G401 (cell line): ENCODE data around the gene NAA80. TPM values are rescaled to one million over a fixed set of nuclear protein-coding genes. Genes with fewer than 3 reads are reported as not detected.
A peak's percentile ranks its signal among the peaks of the same experiment; 100 is the strongest.
"Not testable (repeated sequence)": the region's sequence is repeated elsewhere in the genome, so short reads cannot be mapped to it uniquely, and the experiment has no call there.

Experiments used
- DNase-seq: peaks from one replicate; pipeline ENCODE4 v3.0.0-alpha.2; 2015; ENCODE audit warnings: low spot score
- in situ Hi-C: cut with HindIII; loops from 2 replicates; pipeline ENCODE4 v1.10.0; 2016; ENCODE audit warnings: low sequenced_read_pairs, mixed read lengths
- total RNA-seq: library from RNA; depleted of rRNA; stranded (reverse); fragments of >200 nt; shearing (Covaris generic); gene quantifications from 2 replicates; pipeline ENCODE4 v1.2.3, GENCODE V29; 2014

Gene NAA80
- total RNA-seq, 1 experiment from 2014 or later, result 16.0 TPM

DNA sequence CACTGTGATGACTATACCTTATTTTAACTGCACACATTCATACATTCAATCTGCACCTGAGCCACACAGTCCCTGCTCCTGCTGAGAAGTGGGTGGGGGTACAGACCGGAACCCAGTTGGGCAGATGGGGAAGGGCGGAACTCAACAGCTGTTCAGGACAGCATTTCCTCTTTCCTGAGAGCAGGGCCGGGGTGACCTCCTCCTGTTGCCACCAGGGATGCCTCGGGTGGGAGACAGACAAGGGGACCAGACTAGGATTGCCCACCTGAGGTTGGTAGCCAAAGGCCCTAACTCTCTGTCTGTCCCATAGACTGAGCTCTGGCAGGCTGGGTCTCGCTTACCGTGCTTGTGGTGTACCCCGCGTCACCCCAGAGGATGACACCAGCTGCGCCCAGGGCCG is 19.4 kb upstream of the NAA80 start:
- DNase-seq, result no peak

GRCh38 chr3:50318163-50318562 is 19.0 kb upstream of the NAA80 start:
- in situ Hi-C loops, result no loop called here
- no peak for DNase-seq

More for the DNA sequence above, 19.4 kb upstream of the NAA80 start:
- in situ Hi-C loops, result no loop called here

DNA sequence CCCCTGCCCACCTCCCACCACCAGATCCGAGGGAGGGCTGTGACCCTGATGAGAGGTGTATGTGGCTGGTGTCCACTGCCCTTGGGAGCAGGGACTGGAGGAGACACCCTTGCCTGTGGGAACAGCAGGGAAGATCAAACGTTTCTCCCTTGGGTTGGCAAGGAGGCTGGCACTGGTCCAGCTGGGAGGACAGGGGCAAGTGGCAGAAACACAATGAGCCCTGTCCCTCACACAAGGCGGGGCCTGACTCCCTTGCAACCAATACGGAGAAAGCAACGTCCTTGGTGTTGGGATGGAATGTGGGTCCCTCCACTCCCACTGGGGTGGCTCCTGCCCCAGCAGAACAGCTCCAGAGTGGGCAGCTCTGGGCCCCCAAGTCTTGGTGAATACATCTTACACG is 18.1 kb upstream of the NAA80 start:
- no peak for DNase-seq
- in situ Hi-C loops, result no loop called here

- in situ Hi-C loops, result no loop called here
- DNase-seq, result no peak
Measured at GRCh38 chr3:50316657-50317242, 17.5 kb upstream of the NAA80 start.

- DNase-seq, result no peak
- in situ Hi-C loops, result no loop called here
Measured at GRCh38 chr3:50314816-50315215, 15.6 kb upstream of the NAA80 start.

- DNase-seq, result no peak
- in situ Hi-C loops, result no loop called here
Measured at GRCh38 chr3:50314342-50314741, 15.1 kb upstream of the NAA80 start.

DNA sequence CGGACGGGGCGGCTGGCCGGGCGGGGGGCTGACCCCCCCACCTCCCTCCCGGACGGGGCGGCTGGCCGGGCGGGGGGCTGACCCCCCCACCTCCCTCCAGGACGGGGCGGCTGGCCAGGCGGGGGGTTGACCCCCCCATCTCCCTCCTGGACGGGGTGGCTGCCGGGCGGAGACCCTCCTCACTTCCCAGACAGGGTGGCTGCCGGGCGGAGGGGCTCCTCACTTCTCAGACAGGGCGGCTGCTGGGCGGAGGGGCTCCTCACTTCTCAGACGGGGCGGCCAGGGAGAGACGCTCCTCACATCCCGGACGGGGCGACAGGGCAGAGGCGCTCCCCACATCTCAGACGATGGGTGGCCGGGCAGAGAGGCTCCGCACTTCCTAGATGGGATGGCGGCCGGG is 12.8 kb upstream of the NAA80 start:
- in situ Hi-C loops, DNase-seq: not testable (repeated sequence)

DNA sequence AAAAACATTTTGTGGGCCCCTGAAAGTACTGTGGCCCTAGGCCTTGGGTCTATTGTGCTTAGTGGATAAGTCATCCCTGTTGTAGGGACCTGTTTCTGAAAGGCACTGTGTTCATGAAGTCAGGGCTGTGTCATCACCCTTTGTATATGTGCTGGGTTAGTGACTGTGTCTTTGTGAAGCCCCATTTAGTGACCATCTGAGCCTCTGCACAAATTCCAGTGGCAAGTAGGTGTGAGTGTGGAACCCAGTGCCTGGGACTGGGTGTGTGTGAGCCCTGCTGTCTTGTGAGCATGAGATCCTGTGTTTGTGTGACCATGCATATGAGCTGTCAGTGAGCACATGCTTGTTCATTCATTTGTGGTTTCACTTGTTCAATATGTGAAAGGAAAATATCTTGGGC is 5.4 kb upstream of the NAA80 start:
- DNase-seq, result no peak
- in situ Hi-C loops, result no loop called here

DNA sequence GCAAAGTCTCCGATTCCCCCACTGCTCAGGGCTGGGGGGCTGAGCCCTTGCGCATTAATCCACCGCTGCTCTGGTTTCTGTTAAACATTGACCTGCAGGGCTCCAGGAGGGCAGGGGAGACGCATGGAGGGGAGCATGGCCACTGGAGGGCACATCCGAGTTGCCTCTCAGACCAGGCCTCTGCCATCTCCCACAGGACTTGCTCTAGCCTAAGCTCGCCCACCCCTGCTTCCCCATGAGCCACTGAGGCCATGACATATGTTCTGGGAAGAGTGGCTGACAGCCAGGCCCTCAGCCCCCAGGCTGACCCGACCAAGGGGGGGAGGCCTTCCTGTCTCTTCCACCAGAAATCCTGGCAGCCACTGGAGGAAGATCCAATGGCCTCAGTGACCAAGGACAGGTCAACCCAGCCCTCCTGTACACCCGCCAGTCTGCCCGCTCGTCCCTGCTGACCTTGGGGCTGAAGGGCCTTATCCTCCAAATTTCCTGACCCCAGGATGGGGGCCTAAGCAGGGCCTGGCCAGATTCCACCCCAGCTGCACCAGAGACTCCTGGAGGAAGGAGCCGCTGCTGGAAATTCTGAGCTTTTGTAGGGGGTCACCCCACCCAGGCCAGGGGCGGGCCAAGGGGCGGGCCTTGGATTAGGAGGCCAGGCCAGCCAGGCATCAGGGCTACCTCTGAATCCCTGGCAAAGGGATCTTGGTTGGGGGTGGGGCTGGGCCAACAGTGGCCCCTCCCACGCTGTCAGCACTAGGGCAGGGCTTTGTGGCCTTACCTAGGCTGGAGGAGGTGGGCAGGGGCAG is 4.0 kb upstream of the NAA80 start, which contains the start of gene HYAL1:
Gene HYAL1 (minus strand): TSS at position 562 of the 803 bp plus-strand sequence. CDS start 618 bp downstream, outside the sequence.
- in situ Hi-C loops, result no loop called here
- DNase-seq, result peak; percentile 42

DNA sequence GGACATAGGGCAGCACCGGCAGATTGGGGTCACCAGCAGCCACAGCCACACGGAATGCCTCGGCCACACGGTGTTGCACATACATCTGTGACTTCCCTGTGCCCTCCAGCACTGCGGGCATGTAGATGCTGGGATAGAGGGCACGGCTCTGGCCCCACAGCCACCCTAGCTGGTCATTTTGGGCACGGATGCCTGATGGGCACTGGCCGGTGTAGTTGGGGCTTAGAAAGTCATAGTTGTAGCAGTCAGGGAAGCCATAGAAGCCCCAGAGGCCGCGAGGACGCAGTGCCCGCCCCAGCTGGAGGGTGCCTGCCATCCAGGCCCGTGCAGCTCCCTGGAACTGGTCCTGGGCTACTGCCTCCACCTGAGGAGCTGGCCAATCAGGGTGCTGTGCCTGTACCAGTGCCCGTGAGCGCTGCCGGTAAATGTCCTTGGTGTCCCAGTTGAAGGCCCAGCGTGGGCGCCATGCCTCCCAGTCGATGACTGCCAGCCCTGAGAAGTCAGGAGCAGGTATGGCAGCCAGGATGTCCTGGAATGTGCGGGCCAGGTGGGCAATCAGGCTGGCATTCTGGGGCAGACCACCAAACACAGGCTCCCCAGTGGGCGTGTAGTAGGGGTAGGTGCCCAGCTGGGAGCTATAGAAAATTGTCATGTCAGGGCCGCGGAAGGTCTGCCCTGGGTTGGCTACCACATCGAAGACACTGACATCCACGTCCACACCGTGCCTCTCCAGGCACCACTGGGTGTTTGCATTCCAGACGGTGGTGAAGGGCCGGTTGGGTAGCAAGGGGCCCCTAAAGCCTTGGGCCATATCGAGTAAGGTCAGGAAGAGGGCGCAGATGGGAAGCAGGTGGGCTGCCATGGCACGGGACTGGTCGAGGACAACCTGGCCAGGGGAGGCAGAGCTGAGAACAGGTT is 3.1 kb upstream of the NAA80 start:
- no peak for DNase-seq
- in situ Hi-C loops, result no loop called here

GRCh38 chr3:50300681-50301254 is 1.6 kb upstream of the NAA80 start:
- in situ Hi-C loops, result no loop called here
- no peak for DNase-seq

DNA sequence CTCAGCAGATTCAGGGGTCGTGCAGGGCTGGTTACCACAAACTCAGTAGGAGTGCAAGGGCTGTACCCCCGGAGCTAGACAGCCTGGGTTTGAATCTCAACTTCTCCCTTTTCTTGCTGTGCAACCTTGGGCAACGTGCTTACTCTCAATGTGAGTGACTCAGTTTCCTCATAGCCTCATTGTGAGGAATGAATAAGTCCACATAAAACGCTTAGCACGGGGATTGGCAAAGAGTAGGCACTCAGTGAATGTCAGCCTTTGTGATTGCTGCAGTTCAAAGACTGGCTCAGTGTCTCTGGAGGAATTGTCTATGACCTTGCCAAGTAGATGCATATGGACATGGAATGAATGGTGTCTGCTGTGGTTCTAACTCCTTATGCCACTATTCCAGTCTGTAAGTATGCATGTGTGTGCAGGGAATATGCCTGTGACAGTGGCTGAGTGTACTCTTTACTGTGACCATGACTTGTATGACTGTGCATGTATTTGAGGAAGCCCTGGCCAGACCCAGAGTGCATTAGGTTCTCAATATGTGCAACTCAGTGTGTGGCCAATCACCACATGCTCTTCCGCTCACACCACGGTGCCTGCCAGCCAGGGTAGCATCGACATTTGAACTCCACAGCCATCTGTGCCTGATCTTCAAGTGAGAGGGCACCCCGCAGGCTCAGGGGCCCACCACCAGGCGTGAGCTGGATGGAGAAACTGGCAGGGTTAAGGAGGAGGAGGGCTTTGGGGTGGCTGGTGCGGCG is 900 bp upstream of the NAA80 start:
- DNase-seq, result peak; percentile 68
- in situ Hi-C loops, result no loop called here

GRCh38 chr3:50299638-50299928 is 378 bp upstream of the NAA80 start:
- in situ Hi-C loops, result no loop called here
- DNase-seq, result no peak

GRCh38 chr3:50297896-50298725 is 1.1 kb downstream of the NAA80 start:
- in situ Hi-C loops, result no loop called here
- DNase-seq, result peak; percentile 26

GRCh38 chr3:50297384-50297775 is 1.8 kb downstream of the NAA80 start:
- DNase-seq, result no peak
- in situ Hi-C loops, result no loop called here

DNA sequence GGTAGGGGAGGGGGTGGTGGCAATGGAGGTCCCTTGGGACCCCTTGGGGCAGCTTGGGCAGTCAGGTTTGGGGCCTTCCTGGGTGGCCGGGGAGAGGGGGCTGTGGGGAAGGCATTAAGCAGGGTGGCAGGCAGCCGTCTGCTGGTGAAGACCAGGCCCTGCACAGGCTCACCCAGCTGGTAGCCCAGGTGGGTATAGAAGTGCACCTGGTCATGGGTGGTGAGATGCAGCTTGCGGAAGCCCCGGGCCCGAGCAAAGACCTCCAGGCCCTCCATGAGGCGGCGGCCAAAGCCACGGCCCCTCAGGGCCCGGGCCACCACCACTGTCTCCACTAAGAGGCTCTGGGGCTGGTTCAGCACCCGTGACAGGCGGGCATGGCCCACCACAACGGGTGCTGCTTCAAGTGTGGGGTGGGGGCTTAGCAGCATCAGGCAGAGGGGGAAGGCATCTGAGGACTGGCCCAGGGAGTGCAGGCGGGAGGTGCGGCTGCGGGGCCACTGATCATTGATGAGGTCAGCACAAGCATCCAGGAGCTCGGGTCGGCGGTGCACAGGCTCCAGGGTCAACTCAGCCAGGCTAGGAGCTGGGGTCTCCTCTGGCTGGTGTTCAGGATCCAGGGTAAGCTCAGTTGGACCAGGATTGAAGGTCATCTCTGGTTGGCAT is 2.4 kb downstream of the NAA80 start:
- no peak for DNase-seq
- in situ Hi-C loops, result no loop called here

DNA sequence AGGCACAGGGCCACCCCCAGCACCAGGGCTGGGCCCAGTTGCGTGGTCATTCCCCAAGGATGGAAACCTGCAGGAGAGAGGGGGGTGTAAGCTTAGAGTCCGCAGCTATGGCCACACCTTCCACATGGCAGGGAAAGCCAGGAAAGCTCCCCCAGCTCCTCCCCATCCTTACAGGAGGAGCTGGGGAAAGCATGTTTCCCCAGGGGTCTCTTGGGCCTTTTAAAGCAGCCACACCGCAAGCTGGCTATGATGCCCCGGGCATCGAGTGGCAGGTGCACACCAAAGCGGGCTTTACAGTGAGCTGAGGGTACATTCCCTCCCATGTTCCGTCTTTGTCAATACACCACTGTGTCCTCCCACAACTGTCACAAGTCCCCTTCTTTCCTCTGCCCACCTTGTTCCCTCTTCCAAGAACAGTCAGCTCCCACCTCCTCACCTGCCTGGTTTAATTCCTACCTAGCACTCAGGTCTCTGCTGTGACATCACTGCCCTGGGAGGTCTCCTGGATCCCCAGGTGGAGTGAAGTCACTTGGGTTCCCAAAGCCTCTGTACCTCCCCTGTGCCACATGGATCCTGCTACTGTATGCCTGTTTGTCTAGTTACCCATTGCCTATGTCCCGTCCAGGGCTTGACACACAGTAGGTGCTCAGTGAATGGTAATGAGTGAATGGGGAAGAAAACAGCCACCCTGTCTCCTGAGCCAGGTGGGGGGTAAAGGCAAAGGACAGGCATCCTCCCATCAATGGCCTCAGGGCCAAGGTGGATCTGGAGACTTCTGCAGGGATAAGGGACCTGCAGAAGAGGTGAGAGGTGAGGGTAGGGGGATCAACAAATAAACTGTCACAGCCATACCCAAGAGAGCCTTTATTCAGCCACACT is 3.4 kb downstream of the NAA80 start:
- DNase-seq, result no peak
- in situ Hi-C loops, result no loop called here
